HG03469 (cell line): ENCODE measurements around the gene FBLN2.

Experiments
- ATAC-seq: cut with Tn5 transposase; IDR thresholded peaks from one replicate; pipeline ENCODE4 v1.9.1; 2021; ENCODE audit warnings: mild to moderate bottlenecking, moderate library complexity, moderate number of reproducible peaks; ENCODE audit not compliant: unreplicated experiment

FBLN2 gene

GRCh38 chr3:13529196-13530112 is 19.5 kb upstream of the FBLN2 start:
- ATAC-seq, result no peak

DNA sequence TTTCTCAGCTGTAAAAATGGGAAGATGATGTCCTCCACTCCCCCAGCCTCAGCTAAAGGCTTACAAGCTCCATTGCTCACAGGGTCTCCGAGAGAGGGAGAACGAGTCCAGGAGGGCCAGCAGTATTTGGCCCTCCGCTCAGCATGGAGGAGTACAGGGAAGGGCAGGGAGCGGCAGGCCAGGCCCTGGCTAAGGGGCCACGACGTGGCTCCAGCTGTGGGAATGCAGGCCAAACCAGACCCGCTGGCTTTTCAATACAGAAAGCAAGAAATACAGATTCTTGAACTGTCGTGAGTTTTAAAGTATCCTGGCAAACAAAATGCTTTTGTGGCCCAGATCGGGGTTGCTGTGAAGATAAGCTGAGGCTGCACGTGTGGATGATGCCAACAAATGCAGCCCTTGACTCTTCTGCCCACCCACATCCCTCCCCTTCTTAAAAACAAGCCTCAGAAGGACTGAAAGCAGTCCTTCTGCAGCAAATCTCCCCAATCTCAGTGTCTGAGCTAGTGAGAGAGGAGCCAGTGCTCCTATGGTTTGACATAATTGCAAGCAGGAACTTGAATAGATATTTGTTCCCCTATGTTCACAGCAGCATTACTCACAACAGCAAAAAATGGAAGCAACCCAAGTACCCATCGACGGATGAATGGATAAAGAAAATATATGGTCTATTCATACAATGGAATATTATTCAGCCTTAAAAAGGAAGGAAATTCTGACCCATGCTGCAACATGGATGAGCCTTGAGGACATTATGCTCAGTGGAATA is 18.5 kb upstream of the FBLN2 start:
- ATAC-seq, result no peak

GRCh38 chr3:13532085-13532484 is 16.8 kb upstream of the FBLN2 start:
- no peak for ATAC-seq

DNA sequence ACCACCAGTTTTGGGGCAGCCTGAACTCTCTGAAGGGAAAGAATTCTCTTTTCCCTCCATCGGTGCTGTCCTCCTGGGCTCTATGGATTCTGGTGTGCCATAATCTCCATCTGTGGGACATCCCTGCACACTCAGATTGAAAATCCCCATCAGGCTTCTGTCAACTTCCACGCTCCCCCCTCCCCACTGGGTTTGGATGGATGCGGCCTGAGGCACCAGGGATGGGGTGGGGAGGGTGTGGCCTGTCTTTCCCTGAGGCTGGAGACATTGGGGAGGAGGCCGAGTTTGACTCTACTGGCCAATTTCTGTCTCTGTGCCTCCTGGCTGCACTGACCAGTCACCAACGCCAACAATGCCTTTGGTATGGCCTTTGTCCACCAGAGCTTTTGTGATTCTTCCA is 16.3 kb upstream of the FBLN2 start:
- ATAC-seq, result no peak

DNA sequence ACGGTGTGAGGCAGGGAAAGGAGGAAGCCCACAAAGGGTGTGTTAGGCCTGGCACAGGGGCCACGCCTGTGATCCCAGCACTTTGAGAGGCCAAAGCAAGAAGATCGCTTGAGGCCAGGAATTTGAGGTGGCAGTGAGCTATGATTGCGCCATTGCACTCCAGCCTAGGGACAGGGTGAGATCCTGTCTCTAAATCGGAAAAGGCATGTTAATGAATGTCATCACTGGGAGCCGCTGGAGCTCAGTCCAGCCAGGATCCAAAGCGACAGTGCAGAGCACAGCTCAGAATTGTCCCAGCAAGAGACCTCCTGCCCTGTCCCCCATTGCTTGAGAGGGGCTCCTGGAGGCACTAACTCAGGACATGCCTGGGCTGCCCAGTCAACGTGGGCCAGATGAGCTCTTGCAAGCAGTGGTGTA is 15.0 kb upstream of the FBLN2 start:
- ATAC-seq, result no peak

- no peak for ATAC-seq
Measured at GRCh38 chr3:13535526-13535875, 13.4 kb upstream of the FBLN2 start.

DNA sequence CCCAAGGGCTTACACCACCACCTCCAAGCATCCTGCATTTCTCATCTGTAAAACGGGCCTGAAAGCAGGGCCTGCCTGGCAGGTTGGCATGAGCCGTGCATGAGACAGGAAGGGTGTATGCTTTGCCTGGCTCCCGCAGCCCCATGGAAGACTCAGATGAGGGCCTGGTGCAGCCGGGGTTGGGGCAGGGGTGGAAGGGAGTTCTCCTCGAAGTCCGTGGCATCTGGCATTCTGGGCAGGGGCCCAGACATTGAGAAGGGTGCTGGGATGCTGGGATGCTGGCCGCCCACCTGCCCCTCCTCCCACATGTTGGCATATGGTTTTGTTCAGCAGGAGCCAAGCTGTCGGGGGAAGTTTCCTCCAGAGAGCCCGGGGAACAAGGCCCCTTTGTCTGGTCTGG is 13.0 kb upstream of the FBLN2 start:
- ATAC-seq, result no peak

DNA sequence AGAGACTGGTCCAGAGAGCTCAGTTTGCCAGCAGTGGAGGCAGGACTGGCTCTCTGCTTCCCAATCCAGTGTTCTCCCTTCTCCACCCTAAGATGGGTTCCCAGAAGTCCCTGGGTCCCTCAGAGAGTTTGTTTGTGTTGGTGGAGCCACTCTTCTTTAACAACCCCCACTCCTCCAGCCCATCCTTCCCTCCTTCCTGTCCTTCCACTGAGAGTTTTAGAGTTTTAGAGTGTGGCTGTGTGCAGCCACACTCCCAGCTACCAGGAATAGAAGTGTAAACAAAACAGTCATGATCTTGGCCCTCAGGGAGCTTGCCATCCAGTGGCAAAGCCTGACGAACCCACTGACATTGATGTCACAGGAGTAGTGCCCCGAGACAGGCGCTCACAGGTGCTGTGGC is 12.5 kb upstream of the FBLN2 start:
- no peak for ATAC-seq

- ATAC-seq, result no peak
Measured at GRCh38 chr3:13536832-13537231, 12.1 kb upstream of the FBLN2 start.

DNA sequence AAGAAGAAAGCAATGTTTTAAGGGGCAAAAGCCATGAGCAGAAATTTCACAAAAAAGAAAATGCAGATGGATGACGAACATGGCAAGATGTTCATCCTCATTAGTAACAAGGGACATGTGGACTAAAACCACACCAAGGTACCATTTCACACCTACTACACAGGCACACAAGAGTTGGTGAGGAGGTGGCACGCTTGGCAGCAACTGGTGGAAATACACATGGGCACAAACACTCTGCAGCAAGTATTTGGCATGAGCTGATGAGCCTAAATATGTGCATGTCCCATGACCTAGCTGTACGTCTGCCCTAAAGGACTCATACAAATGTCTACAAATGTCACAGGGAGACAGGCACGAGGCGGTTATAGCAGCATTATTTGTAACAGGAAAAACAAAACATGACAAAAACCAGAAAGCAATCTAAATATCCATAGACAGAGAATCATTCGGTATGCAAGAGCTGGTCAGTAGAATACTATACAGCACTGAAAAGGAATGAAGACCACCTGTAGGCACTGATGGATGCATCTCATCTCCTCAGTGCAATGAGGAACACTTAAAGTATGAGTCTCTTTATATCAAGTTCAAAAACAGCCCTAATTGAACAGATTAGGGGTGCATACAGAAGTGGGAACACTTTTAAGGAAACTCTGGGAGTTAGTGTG is 11.5 kb upstream of the FBLN2 start:
- no peak for ATAC-seq

DNA sequence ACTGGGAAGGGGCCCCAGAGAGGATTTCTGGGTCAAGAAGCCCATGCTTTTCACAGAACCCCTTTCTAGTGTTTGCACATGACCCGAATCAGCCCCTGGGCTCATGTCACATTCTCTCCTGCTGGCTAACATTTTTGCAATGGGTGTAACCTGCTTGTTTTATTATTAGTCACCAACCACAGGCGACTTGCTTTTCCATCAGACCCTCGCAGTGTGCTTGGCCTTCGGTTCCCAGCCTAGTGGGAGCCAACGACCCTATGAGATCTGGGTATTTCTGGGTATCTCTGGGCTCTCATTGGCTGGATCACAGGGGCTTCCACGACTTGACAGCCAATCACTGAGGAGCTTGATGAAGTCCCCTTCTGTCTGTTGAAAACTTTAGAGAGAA is 11.0 kb upstream of the FBLN2 start:
- ATAC-seq, result no peak

DNA sequence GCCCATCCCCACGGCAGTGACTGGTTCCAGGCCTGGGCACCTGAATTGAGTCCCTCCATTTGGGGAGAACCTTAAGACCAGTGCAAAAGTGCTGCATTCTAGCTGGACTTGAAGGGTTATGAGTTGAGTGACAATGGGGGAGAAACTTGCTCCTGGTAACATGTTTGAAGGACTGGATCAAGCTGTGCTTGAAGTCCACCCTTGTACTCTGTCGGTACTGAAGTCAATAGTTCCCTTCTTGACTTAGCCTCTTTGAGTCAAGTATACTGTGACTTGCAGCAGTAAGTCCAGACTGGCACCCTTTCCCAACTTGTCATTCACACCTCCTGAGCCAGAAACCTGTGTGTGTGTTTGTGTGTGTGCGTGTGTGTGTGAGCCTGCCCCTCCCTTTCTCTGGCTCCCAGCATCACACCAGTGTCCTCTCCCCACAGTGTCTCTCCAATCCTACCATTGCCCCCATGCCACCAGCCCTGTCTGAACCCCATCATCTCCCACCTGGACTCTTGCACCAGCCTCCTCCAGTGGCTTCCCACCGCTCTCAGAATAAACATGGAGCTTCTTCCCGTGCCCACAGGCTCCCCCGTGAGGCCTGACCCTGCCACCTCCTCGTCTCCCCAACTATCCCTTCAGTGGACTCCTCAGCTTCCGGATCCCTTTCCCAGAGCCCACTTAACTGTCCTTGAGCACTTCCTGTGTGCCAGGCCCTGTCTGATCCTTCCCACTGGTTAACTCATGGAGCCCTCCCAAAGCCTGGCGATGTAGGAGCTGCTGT is 10.2 kb upstream of the FBLN2 start:
- no peak for ATAC-seq

DNA sequence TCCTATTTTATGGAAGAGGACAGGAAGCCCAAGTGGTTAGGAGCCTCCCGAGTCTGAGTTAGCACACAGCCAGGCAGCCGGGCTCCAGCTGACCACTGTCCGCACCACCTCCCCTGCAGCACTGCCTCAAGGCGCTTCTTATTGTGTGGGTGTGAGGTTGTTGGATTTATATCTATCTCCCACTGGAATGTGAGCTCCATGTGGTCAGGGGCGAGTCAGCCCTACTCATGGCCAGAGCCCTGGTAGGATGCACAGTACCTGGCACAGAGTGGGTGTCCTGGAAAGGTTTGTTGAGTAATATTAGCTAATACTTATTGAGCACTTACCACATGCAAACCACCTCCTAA is 9.7 kb upstream of the FBLN2 start:
- no peak for ATAC-seq

GRCh38 chr3:13539671-13540070 is 9.3 kb upstream of the FBLN2 start:
- ATAC-seq, result no peak

GRCh38 chr3:13540297-13540995 is 8.5 kb upstream of the FBLN2 start:
- ATAC-seq, result no peak

GRCh38 chr3:13541691-13542090 is 7.2 kb upstream of the FBLN2 start:
- no peak for ATAC-seq

DNA sequence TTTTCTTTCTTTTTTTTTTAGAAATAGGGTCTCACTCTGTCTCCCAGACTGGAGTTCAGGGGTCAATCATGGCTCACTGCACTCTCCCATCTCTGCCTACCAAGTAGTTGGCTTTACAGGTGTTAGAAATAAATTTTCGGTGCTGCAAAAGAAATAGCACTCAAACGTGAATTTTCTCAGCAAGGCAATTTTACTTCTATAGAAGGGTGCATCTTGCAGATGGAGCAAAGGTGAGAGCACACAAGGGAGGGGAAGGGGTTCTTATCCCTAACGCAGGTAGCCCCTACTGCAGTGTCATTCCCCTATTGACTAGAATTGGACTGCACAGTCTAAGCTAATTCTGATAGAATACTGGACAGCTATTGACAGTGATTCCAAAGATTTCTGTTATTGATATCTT is 6.8 kb upstream of the FBLN2 start:
- no peak for ATAC-seq

- ATAC-seq, result no peak
Measured at GRCh38 chr3:13543253-13543652, 5.7 kb upstream of the FBLN2 start.

DNA sequence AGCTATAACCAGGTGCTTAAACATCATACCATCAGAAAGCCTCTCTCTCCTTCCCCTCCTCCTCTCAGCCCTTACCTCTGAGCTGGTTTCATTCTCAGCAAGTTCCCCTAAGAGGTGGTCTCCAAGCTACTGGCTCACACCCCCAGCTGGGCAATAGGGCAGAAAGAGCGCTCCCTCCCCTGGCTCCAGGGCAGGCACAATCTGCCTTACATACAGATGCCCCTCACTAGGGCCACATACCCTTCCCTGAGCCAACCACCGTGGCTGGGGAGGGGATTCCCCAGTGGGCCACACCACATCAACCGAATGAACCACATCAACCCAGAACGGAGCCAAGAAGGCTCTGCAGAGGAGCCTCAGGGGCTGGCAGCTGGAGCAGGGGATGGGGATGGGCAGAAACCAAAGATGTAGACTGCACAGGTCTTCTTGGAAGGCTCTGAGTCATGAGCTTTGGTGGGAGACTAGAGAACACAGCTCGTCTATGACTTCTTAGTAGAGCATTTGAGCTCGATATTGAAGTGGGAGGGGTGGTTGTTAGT is 4.6 kb upstream of the FBLN2 start:
- ATAC-seq, result no peak

GRCh38 chr3:13544951-13545651 is 3.8 kb upstream of the FBLN2 start:
- ATAC-seq, result no peak
